Cardiac muscle cell (in vitro differentiated cells and primary cell): Measurements from ENCODE around the gene ZNRF3. TPM values are rescaled to one million over a fixed set of nuclear protein-coding genes. Genes with fewer than 3 reads are reported as not detected.
"Not testable (repeated sequence)": the region's sequence is repeated elsewhere in the genome, so short reads cannot be mapped to it uniquely, and the experiment has no call there.

Experiments
- DNase-seq, 2 donors: peaks; one replicate each; pipeline versions ENCODE4 v3.0.0 to v3.0.0-alpha.2; 2010 to 2017; ENCODE audit warnings: low read depth in 1 of 2, low spot score in 1 of 2
- H3K27ac ChIP-seq: fragments of 200-600 bp; sonication (generic); 2 replicates; pipeline ENCODE4 v1.5.1; 2016
- H3K27me3 ChIP-seq: fragments of 200-600 bp; sonication (generic); 2 replicates; pipeline ENCODE4 v1.6.0; 2016; ENCODE audit warnings: control low read depth
- H3K36me3 ChIP-seq: fragments of 200-600 bp; sonication (generic); 2 replicates; pipeline ENCODE4 v1.5.1; 2016; ENCODE audit warnings: control low read depth
- H3K4me1 ChIP-seq: fragments of 200-600 bp; sonication (generic); 2 replicates; pipeline ENCODE4 v1.8.1; 2017; ENCODE audit warnings: low read depth, mild to moderate bottlenecking, mixed run types
- H3K4me3 ChIP-seq: fragments of 200-600 bp; sonication (generic); 2 replicates; pipeline ENCODE4 v1.5.1; 2016; ENCODE audit warnings: mild to moderate bottlenecking
- H3K9me3 ChIP-seq: fragments of 200-600 bp; sonication (generic); 2 replicates; pipeline ENCODE4 v1.5.1; 2017; ENCODE audit warnings: low read depth, mild to moderate bottlenecking, control low read depth
- polyA plus RNA-seq: library from polyadenylated mRNA; unstranded; fragments of >200 nt; fragmentation: Nextera tagmentation; extraction: Ambion mirVana; gene quantifications from 2 replicates; pipeline ENCODE4 v1.2.1, GENCODE V29; 2016
- total RNA-seq: library from RNA; depleted of rRNA; stranded (reverse); fragments of >200 nt; gene quantifications from 2 replicates; pipeline ENCODE4 v1.2.3, GENCODE V29; 2016
- TF ChIP-seq, protein P1 (sequence below): IDR thresholded peaks from 2 replicates; pipeline ENCODE4 v1.5.1; 2012; ENCODE audit warnings: low read depth, mild to moderate bottlenecking, low read length

Gene ZNRF3
- total and polyA plus RNA-seq, 2 experiments from 2014 or later: 23.8 to 40.4 TPM

DNA sequence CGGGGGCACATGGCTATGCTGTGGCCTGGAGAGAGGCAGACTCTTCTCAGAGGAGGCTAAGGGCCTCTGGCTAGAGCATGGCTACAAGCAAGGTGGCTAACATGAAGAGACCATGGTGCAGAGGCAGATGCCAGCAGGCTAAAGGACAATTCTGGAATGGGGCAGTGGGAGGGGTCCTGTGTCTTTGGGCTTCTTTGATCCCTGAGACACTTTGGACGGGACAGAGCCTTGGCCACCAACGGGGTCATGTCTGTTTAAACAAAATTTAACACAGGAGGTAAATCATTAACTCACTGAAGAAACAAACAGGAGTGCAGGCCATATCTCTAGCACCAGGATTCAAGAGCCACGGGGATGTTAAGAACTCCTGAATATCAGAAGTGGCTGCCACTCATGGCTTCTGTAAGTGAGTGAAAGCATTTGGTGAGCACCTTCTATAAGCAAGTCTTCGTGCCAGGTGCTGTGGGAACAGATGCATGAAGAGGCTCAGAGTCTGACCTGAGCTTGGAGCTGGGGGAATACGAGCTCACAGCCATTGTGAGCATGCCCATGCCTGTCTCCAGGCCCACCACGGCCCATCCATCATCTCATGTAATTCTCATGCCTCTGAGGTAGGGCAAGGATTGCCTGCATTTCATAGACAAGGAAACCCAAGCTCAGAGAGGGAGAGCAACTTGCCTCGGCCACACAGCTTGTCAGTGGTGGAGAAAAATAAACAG is 18.3 kb upstream of the ZNRF3 start:
- H3K27me3 ChIP-seq: no peaks in the 10 kb centered on the region
- H3K9me3 ChIP-seq: no peaks in the 10 kb centered on the region
- TF ChIP-seq, protein P1, sequence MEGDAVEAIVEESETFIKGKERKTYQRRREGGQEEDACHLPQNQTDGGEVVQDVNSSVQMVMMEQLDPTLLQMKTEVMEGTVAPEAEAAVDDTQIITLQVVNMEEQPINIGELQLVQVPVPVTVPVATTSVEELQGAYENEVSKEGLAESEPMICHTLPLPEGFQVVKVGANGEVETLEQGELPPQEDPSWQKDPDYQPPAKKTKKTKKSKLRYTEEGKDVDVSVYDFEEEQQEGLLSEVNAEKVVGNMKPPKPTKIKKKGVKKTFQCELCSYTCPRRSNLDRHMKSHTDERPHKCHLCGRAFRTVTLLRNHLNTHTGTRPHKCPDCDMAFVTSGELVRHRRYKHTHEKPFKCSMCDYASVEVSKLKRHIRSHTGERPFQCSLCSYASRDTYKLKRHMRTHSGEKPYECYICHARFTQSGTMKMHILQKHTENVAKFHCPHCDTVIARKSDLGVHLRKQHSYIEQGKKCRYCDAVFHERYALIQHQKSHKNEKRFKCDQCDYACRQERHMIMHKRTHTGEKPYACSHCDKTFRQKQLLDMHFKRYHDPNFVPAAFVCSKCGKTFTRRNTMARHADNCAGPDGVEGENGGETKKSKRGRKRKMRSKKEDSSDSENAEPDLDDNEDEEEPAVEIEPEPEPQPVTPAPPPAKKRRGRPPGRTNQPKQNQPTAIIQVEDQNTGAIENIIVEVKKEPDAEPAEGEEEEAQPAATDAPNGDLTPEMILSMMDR: no peak
- no peaks in the 10 kb centered on the region for H3K36me3 ChIP-seq
- H3K27ac ChIP-seq: no peak overlapping the region
- H3K4me1 ChIP-seq: no peaks in the 10 kb centered on the region
- DNase-seq: no peak
- no peak overlapping the region for H3K4me3 ChIP-seq

DNA sequence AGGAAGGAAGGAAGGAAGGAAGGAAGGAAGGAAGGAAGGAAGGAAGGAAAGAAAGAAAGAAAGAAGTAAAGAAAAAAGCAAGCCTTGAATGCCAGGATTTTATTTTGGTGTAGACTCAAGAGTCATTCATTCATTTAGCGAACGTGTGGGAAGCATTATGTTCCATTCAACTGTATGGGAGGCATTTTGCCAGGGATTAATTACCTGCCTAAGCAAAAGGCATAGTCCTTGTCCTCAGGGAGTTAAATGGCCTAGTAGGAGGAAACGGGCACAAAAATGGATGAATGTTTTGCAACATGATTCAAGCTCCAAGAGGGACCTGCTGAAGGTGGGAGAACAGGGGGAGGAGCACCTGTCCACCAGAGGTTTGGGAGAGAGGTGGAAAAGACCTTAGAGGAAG is 16.2 kb upstream of the ZNRF3 start:
- H3K4me1 ChIP-seq: no peaks in the 10 kb centered on the region
- no peak for DNase-seq
- H3K4me3 ChIP-seq: no peak overlapping the region
- H3K27ac ChIP-seq: no peak overlapping the region
- no peaks in the 10 kb centered on the region for H3K9me3 ChIP-seq
- TF ChIP-seq, protein P1: no peak
- no peaks in the 10 kb centered on the region for H3K27me3 ChIP-seq
- H3K36me3 ChIP-seq: no peaks in the 10 kb centered on the region

DNA sequence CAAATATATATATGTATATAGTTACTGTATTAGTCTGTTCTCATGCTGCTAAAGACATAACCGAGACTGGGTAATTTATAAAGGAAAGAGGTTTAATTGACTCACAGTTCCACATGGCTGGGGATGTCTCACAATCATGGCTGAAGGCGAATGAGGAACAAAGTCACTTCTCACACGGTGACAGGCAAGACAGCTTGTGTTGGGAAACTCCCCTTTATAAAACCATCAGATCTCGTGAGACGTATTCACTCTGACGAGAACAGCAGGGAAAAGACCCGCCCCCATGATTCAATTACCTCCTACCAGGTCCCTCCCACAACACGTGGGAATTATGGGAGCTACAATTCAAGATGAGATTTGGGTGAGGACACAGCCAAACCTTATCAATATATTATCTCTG is 15.0 kb upstream of the ZNRF3 start:
- not testable (repeated sequence) for DNase-seq, H3K9me3 ChIP-seq, H3K4me1 ChIP-seq, H3K36me3 ChIP-seq, H3K27ac ChIP-seq, H3K27me3 ChIP-seq, H3K4me3 ChIP-seq

DNA sequence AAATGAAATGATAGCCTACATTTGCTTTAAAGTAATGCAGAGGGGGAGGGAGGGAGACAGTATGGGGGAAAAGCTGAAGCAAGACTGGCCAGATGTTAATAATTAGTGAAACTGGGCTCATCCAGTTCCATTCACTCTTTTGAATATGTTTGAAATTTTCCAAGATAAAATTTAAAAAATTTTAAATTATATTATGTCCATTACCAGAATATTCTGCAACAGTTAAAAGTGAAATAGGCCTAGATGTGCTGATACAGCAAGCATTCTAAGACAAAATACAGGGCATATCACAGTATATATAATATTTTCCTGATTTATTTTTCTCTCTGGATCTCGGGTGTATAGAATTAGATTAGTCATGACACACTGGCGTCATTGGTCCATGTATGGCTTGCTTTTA is 13.6 kb upstream of the ZNRF3 start:
- Histone ChIP-seq H3K27ac (no peak overlapping the region), H3K4me1 (peaks cover 3% of the 10 kb centered on the region), H3K9me3 (no peaks in the 10 kb centered on the region), H3K36me3 (no peaks in the 10 kb centered on the region), H3K27me3 (no peaks in the 10 kb centered on the region), H3K4me3 (no peak overlapping the region)
- TF ChIP-seq, protein P1: no peak
- no peak for DNase-seq

DNA sequence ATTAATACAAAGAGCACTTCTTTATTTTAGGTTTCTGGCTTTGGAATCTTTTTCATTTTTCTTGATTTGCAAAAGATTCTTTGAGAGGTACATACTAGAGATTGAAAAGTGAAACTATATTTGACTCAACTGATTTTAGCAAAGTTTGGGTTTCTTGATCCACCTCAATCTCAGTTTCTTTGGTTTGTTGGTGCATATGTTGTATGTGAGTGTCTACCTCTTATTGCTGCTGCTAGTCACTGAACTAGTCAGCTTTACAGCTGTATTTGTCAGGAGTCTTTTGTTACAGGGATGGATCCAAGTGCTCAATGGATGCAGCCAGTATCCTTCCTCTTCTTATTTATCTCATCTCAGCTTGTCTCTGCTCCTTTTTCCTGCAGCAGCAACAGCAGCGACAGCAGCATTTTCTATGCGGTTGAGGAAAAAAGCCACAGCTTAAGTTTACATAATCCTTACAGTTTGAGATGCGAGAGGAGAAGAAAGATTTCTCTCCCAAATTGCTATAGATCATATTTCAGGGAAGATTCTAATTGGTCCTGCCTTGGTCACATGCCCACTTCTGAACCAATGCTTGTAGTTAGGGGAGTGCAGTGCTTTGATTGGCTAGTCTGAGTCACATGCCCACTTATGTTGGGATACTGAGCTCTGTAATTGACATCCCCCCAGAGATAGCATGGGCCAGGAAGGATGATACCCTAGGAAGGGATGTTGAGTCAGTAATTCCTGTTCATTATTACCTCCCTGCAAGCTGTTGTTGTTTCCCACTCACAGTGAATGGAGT is 10.0 kb upstream of the ZNRF3 start:
- no peaks in the 10 kb centered on the region for H3K27me3 ChIP-seq
- no peak overlapping the region for H3K27ac ChIP-seq
- peaks cover 3% of the 10 kb centered on the region for H3K4me1 ChIP-seq
- H3K36me3 ChIP-seq: no peaks in the 10 kb centered on the region
- TF ChIP-seq, protein P1: no peak
- H3K4me3 ChIP-seq: no peak overlapping the region
- H3K9me3 ChIP-seq: no peaks in the 10 kb centered on the region
- DNase-seq: no peak

DNA sequence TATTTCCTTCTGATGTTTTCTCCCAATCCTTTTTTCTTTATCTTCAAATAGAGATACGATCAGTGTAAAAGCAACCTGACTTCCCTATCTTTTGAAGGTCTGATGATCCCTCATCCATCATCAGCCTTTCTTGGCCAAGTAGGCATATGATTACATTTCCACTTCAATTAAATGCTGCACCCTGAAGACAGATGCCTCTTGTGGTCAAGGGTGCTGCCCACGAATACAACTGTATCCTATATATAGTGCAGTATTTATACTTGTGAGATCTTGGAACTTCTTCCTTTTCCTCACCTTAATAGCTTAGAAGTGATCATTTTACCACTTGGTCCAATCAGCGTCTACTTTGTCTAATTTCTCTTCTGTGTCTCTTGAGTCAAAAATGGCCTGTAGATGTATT is 9.3 kb upstream of the ZNRF3 start:
- no peak for DNase-seq
- no peaks in the 10 kb centered on the region for H3K27me3 ChIP-seq

More for the DNA sequence above, 9.3 kb upstream of the ZNRF3 start:
- H3K4me1 ChIP-seq: peaks cover 3% of the 10 kb centered on the region
- TF ChIP-seq, protein P1: no peak
- no peaks in the 10 kb centered on the region for H3K9me3 ChIP-seq
- H3K27ac ChIP-seq: no peak overlapping the region
- H3K4me3 ChIP-seq: no peak overlapping the region
- no peaks in the 10 kb centered on the region for H3K36me3 ChIP-seq
